ENCODE measurements around the gene OGFR.

- TF ChIP-seq, protein P1, sequence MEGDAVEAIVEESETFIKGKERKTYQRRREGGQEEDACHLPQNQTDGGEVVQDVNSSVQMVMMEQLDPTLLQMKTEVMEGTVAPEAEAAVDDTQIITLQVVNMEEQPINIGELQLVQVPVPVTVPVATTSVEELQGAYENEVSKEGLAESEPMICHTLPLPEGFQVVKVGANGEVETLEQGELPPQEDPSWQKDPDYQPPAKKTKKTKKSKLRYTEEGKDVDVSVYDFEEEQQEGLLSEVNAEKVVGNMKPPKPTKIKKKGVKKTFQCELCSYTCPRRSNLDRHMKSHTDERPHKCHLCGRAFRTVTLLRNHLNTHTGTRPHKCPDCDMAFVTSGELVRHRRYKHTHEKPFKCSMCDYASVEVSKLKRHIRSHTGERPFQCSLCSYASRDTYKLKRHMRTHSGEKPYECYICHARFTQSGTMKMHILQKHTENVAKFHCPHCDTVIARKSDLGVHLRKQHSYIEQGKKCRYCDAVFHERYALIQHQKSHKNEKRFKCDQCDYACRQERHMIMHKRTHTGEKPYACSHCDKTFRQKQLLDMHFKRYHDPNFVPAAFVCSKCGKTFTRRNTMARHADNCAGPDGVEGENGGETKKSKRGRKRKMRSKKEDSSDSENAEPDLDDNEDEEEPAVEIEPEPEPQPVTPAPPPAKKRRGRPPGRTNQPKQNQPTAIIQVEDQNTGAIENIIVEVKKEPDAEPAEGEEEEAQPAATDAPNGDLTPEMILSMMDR (conservative IDR thresholded peaks at IDR 0.05), result no peak
- TF ChIP-seq EZH2 (IDR thresholded peaks at IDR 0.05; ENCODE audit: low read depth), result no peak
These were observed 2.5 kb upstream of the OGFR start for GRCh38 chr20:62802026-62802712.
